Esophagus muscularis mucosa (tissue), 4 donors: ENCODE data around the gene ERC2. TPM values are rescaled to one million over a fixed set of nuclear protein-coding genes. Genes with fewer than 3 reads are reported as not detected.

Experiments used
- DNase-seq: peaks from one replicate; pipeline ENCODE4 v3.0.0-alpha.2; 2017; ENCODE audit errors: extremely low spot score
- H3K27ac ChIP-seq, 4 donors: fragments of 200-600 bp; sonication (generic); replicated peaks in 1 of 4; 1 replicate in 3 of 4; 2 replicates in 1 of 4; pipeline ENCODE4 v1.5.1; 2016 to 2019; ENCODE audit warnings: mild to moderate bottlenecking in 1 of 4
- H3K27me3 ChIP-seq, 4 donors: fragments of 200-600 bp; sonication (generic); one replicate each; pipeline versions ENCODE4 v1.5.1 to v1.6.0; 2016 to 2019
- H3K36me3 ChIP-seq, 4 donors: fragments of 200-600 bp; sonication (generic); one replicate each; pipeline ENCODE4 v1.5.1; 2016 to 2019
- H3K4me1 ChIP-seq, 4 donors: fragments of 200-600 bp; sonication (generic); one replicate each; pipeline ENCODE4 v1.5.1; 2016 to 2019
- H3K4me3 ChIP-seq, 4 donors: fragments of 200-600 bp; sonication (generic); 1 replicate in 2 of 4; 2 replicates in 2 of 4; pipeline ENCODE4 v1.5.1; 2016 to 2019; ENCODE audit warnings: mild to moderate bottlenecking in 4 of 4, moderate library complexity in 1 of 4
- H3K9me3 ChIP-seq, 4 donors: fragments of 200-600 bp; sonication (generic); 1 replicate in 3 of 4; 2 replicates in 1 of 4; pipeline ENCODE4 v1.5.1; 2016 to 2019
- CTCF ChIP-seq, 3 experiments: fragments of 200-600 bp in 2 of 3; fragments of 450-650 bp in 1 of 3; sonication (generic) in 2 of 3; IDR thresholded peaks; one replicate each; pipeline ENCODE4 v1.5.1; 2017 to 2019; ENCODE audit warnings: antibody characterized with exemption in 3 of 3, mild to moderate bottlenecking in 2 of 3, moderate library complexity in 1 of 3
- EP300 ChIP-seq: sonication (generic); formaldehyde crosslinking; IDR thresholded peaks from one replicate; pipeline ENCODE4 v1.6.1; 2017; ENCODE audit warnings: antibody characterized with exemption
- POLR2A ChIP-seq: fragments of 450-650 bp; IDR thresholded peaks from one replicate; pipeline ENCODE4 v1.6.1; 2017; ENCODE audit warnings: antibody characterized with exemption, moderate library complexity, mild to moderate bottlenecking, low read depth
- POLR2AphosphoS5 ChIP-seq, 2 donors: sonication (generic); formaldehyde crosslinking; IDR thresholded peaks; one replicate each; pipeline ENCODE4 v1.6.1; 2017; ENCODE audit warnings: antibody characterized with exemption in 2 of 2
- WGBS: methylation state at CpG from one replicate; pipeline ENCODE4 v1.1.5; 2018; 5-methylcytosine and 5-hydroxymethylcytosine counted together
- intact Hi-C: fragments of 100-400 bp; cut with DNase I; formaldehyde crosslinking; loops from one replicate; pipeline ENCODE4 v1.15.1; 2023
- total RNA-seq, 4 donors: library from RNA; depleted of rRNA; stranded (reverse); fragments of >200 nt; gene quantifications; one replicate each; pipeline versions ENCODE4 v1.1.0 to v1.2.1, GENCODE V29; 2016

Gene ERC2
- total RNA-seq, 4 donors from 2014 or later: 0.42 to 2.0 (median 1.5) TPM

- 91% methylated on average over 4 of the region's 4 CpGs for WGBS
These were observed 605.2 kb downstream of the ERC2 start for GRCh38 chr3:55863028-55863427.

GRCh38 chr3:55860049-55860721 lies 608.1 kb downstream of the ERC2 start:
- no peak for DNase-seq
- Histone ChIP-seq H3K36me3 (no peaks in the 10 kb centered on the region), H3K9me3 (no peaks in the 10 kb centered on the region), H3K27ac (peak overlapping the region in 2 of 4 donors; percentile 22 to 46), H3K4me1 (peaks cover 0 to 34% (median 23%) of the 10 kb centered on the region in 4 donors), H3K4me3 (no peak overlapping the region), H3K27me3 (no peaks in the 10 kb centered on the region)
- 59% methylated on average over 11 of the region's 11 CpGs for WGBS
- intact Hi-C loops: no loop called here
- TF ChIP-seq POLR2A (no peak), POLR2AphosphoS5 (IDR thresholded peaks at IDR 0.05) (no peak), CTCF (IDR thresholded peaks at IDR 0.05) (no peak), EP300 (no peak)

More at GRCh38 chr3:55863028-55863427, 605.2 kb downstream of the ERC2 start:
- Histone ChIP-seq H3K36me3 (no peaks in the 10 kb centered on the region), H3K9me3 (no peaks in the 10 kb centered on the region), H3K27me3 (no peaks in the 10 kb centered on the region), H3K4me1 (peaks cover 0 to 33% (median 23%) of the 10 kb centered on the region in 4 donors), H3K27ac (no peak overlapping the region), H3K4me3 (no peak overlapping the region)
- DNase-seq: no peak
- intact Hi-C loops: no loop called here
- no peak for TF ChIP-seq CTCF (IDR thresholded peaks at IDR 0.05)
- no peak for TF ChIP-seq POLR2AphosphoS5 (IDR thresholded peaks at IDR 0.05)
- no peak for TF ChIP-seq POLR2A
- TF ChIP-seq EP300: no peak

- H3K4me3 ChIP-seq: no peak overlapping the region
- peaks cover 0 to 34% (median 23%) of the 10 kb centered on the region in 4 donors for H3K4me1 ChIP-seq
- no peaks in the 10 kb centered on the region for H3K36me3 ChIP-seq
- intact Hi-C loops: no loop called here
- H3K27ac ChIP-seq: peak overlapping the region in 2 of 4 donors; percentile 22 to 46
- TF ChIP-seq CTCF (IDR thresholded peaks at IDR 0.05): no peak
- no peak for TF ChIP-seq POLR2AphosphoS5 (IDR thresholded peaks at IDR 0.05)
- TF ChIP-seq POLR2A: no peak
- no peak for TF ChIP-seq EP300
- 53% methylated on average over 2 of the region's 2 CpGs for WGBS
- no peak for DNase-seq
- H3K27me3 ChIP-seq: no peaks in the 10 kb centered on the region
- H3K9me3 ChIP-seq: no peaks in the 10 kb centered on the region
These were observed 609.0 kb downstream of the ERC2 start for GRCh38 chr3:55859305-55859704.

- intact Hi-C loops: no loop called here
- H3K4me1 ChIP-seq: peaks cover 0 to 34% (median 23%) of the 10 kb centered on the region in 4 donors
- no peaks in the 10 kb centered on the region for H3K9me3 ChIP-seq
- no peak for DNase-seq
- H3K36me3 ChIP-seq: no peaks in the 10 kb centered on the region
- H3K27ac ChIP-seq: no peak overlapping the region
- 87% methylated on average over 4 of the region's 4 CpGs for WGBS
- H3K4me3 ChIP-seq: no peak overlapping the region
- no peak for TF ChIP-seq CTCF (IDR thresholded peaks at IDR 0.05)
- TF ChIP-seq POLR2A: no peak
- TF ChIP-seq POLR2AphosphoS5 (IDR thresholded peaks at IDR 0.05): no peak
- no peak for TF ChIP-seq EP300
- no peaks in the 10 kb centered on the region for H3K27me3 ChIP-seq
These were observed 609.5 kb downstream of the ERC2 start for GRCh38 chr3:55858727-55859126.
